GM12892 (cell line): ENCODE results near the gene ASIC4.

Experiments used
- POLR2A ChIP-seq: IDR thresholded peaks from 2 replicates; pipeline ENCODE4 v1.6.1; 2011; ENCODE audit warnings: low read depth, low read length, control low read depth
- POLR2AphosphoS5 ChIP-seq: IDR thresholded peaks from 2 replicates; pipeline ENCODE4 v1.6.1; 2011; ENCODE audit warnings: low read depth, low read length, control low read depth
- TAF1 ChIP-seq: IDR thresholded peaks from 2 replicates; pipeline ENCODE4 v1.6.1; 2011; ENCODE audit warnings: low read depth, mild to moderate bottlenecking, control low read depth, low read length, borderline replicate concordance

DNA sequence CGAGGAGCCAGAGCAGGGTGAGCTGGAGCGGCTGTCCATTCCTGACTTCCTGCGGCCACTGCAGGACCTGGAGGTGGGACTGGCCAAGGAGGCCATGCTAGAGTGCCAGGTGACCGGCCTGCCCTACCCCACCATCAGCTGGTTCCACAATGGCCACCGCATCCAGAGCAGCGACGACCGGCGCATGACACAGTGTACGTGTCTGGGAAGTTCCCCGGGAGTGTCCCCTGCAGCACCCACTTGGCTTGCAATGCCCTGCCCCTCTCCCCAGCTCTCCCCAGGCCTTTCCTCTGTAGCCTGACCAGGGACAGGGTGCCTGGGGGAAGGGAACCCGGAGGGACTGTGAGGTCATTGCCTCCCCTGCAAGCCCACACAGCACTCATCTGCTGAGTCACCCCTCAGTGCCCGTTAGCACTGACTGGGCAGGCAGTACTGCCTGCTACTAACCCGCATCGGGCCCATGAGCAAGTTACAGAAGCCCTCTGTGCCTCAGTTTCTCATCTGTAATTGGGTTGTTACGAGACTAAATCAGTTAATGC, 45.0 kb upstream of the ASIC4 start:
- TF ChIP-seq TAF1 (no peak), POLR2AphosphoS5 (no peak), POLR2A (no peak)
